HS-5 (cell line): Measurements from ENCODE around the gene TMEM253.

ENCODE experiments used
- DNase-seq: peaks from one replicate; pipeline ENCODE4 v3.0.0-alpha.2; 2012; ENCODE audit warnings: low read depth

TMEM253 gene

DNA sequence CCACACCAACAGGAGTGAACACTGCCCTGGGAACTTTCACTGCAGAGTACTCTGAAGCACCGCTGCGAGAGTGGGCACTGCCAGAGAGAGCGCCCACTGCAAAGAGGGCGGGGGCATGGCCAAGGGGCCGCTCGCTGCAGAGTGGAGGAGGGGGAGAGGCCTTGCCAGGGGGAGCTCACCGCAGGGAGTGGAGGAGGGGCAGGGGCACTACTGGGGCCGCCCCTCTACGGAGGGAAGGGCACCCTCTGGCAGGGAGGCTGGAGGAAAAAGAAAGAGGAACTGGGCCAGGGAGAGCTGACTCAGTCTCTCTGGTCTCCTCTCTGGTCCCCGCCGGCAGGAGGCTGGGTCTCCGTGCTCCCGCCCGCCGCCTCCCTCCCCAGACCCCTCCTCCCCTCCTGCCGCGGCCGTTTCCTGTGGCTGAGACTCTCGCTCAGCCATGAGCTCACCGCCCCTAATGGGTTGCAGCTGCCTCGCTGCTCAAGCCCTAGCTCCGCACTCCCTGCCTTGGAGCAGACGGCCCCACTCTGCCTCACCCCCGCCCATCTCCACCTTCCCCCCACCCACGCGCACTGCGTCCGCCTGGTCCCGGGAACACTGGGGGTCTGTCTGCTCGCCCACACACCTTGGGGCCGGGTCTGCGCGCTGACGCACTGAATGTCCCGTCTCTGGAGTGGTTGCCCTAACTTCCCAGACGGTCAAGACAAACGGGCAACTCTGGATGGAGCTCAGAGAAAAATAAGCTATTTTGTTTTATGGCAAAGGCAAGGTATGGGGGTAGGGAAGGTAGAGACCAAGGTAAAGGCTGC is 29.4 kb upstream of the TMEM253 start:
- peak; percentile 55 for DNase-seq

- DNase-seq = no peak
Measured at GRCh38 chr14:21072031-21072473, 28.8 kb upstream of the TMEM253 start.

DNA sequence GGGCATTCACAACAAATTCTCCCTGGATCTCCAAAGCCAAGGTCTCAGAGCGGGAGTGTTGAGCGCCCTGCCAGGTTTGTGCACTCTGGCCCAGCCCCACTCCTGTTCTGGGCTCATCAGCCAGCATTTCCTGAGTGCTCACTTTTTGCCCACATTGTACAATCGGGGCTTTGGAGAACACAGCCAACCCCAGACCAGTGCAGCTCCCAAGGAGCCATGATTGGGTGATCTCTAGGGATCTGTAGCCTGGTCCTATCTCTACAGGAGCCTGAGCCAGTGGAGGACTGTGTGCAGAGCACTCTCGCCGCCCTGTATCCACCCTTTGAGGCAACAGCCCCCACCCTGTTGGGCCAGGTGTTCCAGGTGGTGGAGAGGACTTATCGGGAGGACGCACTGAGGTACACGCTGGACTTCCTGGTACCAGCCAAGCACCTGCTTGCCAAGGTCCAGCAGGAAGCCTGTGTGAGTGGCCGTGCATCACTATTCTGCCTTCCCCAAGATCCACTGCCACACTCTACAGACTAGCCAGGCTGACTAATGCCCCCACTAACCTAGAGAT is 28.0 kb upstream of the TMEM253 start:
- no peak for DNase-seq

DNA sequence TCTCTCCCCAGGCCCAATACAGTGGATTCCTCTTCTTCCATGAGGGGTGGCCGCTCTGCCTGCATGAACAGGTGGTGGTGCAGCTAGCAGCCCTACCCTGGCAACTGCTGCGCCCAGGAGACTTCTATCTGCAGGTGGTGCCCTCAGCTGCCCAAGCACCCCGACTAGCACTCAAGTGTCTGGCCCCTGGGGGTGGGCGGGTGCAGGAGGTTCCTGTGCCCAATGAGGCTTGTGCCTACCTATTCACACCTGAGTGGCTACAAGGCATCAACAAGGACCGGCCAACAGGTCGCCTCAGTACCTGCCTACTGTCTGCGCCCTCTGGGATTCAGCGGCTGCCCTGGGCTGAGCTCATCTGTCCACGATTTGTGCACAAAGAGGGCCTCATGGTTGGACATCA is 26.9 kb upstream of the TMEM253 start:
- DNase-seq = no peak

DNA sequence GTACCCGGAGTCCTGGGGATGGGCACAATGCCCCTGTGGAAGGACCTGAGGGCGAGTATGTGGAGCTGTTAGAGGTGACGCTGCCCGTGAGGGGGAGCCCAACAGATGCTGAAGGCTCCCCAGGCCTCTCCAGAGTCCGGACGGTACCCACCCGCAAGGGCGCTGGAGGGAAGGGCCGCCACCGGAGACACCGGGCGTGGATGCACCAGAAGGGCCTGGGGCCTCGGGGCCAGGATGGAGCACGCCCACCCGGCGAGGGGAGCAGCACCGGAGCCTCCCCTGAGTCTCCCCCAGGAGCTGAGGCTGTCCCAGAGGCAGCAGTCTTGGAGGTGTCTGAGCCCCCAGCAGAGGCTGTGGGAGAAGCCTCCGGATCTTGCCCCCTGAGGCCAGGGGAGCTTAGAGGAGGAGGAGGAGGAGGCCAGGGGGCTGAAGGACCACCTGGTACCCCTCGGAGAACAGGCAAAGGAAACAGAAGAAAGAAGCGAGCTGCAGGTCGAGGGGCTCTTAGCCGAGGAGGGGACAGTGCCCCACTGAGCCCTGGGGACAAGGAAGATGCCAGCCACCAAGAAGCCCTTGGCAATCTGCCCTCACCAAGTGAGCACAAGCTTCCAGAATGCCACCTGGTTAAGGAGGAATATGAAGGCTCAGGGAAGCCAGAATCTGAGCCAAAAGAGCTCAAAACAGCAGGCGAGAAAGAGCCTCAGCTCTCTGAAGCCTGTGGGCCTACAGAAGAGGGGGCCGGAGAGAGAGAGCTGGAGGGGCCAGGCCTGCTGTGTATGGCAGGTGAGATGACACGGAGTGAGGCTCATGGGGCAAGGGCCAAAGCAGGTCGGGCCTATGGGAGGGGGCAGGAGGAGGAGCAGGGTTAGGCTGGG is 26.2 kb upstream of the TMEM253 start:
- no peak for DNase-seq

GRCh38 chr14:21075719-21076437 is 25.0 kb upstream of the TMEM253 start:
- no peak for DNase-seq

DNA sequence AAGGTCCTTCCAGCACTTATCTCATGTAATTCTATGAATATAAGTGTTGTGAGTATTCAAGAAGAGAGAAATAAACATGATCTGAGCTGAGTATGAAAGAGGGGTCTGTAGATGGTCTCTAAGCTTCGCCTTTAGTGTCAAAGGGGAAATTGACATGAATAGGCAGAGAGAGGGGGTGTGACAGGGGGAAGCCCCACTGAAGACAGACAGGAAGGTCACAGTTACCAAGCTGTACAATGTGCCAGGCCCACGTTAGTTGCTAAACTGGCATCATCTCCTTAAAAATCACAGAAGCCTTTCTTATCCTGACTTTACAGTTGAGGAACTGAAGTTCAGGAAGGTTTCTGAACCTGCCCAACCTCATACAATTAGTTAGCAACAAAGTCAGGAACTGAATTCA is 23.2 kb upstream of the TMEM253 start:
- DNase-seq = no peak

- no peak for DNase-seq
Measured at GRCh38 chr14:21078287-21078686, 22.6 kb upstream of the TMEM253 start.

GRCh38 chr14:21078726-21079125 is 22.1 kb upstream of the TMEM253 start:
- DNase-seq = no peak

DNA sequence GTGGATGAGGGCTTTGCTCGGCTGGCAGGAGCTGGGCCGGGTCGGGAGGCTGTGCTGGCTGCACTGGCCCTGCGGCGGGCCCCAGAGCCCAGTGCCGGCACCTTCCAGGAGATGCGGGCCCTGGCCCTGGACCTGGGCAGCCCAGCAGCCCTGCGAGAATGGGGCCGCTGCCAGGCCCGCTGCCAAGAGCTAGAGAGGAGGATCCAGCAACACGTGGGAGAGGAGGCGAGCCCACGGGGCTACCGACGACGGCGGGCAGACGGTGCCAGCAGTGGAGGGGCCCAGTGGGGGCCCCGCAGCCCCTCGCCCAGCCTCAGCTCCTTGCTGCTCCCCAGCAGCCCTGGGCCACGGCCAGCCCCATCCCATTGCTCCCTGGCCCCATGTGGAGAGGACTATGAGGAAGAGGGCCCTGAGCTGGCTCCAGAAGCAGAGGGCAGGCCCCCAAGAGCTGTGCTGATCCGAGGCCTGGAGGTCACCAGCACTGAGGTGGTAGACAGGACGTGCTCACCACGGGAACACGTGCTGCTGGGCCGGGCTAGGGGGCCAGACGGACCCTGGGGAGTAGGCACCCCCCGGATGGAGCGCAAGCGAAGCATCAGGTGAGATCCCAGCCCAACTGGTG is 19.2 kb upstream of the TMEM253 start:
- DNase-seq = no peak

- no peak for DNase-seq
Measured at GRCh38 chr14:21083565-21084325, 17.1 kb upstream of the TMEM253 start.

- no peak for DNase-seq
Measured at GRCh38 chr14:21084396-21084795, 16.5 kb upstream of the TMEM253 start.

DNA sequence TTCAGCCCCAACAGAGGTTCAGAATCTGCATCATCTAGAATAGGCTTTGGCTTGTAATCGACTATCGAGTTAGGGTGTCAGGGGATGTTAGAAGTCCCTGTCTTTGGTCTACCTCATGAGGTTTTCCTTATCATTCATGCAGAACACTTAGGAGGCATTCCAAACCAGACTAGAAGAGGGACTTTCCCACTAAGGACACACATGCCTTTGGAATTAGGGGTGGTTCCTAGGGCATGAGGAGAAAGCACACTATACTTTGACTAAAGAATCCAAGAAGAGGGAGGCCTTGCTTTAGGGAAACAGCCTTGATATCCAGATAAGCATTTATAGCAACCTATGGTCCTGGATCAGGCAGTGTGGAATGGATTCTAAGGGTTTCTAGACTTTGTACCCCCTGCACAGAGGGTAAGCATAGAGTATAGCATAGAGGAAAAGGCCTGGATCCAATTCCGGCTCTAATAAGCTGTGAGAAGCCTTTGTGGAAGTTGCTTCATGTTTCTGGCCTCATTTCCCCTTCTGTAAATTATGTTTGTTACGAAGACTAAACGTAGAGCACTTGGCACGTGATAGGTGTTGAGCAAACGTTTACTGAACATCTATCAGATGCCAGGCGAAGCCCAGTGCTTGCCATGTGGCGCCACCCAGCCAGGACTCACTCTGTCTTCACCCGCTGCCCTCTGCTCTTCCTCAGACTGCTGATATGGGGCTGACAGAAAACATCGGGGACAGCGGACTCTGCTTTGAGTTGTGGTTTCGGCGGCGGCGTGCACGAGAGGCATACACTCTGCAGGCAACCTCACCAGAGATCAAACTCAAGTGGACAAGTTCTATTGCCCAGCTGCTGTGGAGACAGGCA is 15.6 kb upstream of the TMEM253 start:
- no peak for DNase-seq

GRCh38 chr14:21086908-21087293 is 14.0 kb upstream of the TMEM253 start:
- no peak for DNase-seq

DNA sequence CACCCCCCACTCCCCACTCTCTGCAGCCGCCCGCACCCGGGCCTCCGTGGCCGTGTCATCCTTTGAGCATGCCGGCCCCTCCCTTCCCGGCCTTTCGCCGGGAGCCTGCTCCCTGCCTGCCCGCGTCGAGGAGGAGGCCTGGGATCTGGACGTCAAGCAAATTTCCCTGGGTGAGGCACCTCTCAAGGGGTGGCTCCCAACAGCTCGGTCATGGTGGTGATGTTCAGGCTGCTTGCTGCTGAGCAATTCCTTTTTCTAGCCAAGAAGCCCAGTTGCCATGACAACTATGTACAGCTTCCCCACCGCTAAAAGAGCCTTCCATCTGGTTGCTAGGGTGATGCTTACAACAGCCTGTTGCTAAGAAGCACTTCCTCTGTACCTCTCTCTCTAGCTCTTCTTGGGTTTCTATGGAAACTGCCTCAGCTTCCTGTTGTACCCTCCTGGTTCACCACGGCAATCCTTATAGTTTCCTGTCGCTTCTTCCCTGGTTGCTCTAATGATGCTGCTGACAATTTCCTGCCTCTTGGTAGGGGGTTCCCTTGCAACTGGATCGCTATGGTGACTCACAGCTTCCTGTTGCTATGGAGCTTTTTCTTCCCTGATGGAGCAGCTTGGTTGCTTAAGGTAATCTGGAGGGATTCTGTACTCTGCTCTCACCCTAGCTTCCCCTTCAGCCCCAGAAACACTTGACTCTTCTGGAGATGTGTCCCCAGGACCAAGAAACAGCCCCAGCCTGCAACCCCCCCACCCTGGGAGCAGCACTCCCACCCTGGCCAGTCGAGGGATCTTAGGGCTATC is 13.4 kb upstream of the TMEM253 start:
- DNase-seq = peak; percentile 83

DNA sequence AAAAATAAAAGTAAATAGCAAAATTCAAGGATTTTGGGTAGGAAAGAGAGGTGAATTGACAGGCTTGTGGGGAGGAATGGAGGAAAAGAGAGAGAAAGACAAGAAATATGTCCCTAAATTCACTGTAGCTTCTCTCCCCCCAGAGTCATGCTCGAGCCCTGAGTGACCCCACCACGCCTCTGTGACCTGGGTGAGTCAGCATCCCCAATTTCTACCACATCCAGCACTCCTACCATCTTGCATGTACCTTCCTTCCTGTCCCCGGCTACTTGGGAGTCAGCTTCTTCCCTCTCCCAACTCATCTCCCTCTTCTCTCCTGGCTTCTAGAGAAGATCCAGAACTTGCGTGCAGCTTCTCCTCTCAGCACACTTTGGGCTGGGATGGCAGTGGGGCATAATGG is 12.2 kb upstream of the TMEM253 start:
- no peak for DNase-seq

- DNase-seq = no peak
Measured at GRCh38 chr14:21089271-21089670, 11.6 kb upstream of the TMEM253 start.

DNA sequence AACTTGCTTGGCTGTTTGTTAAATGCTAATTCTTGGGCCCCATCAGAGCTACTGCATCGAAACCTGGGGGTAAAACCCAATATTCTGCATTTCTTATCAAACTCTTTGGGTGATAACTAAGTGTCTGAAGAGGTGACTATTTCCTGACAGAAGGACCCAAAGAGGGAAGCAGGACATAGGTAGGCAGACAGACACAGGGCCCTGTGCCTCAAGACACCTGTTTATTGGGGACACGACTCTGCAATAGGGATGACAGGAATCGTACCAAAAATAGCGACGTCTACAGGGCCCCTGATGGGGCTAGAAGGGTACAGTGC is 11.0 kb upstream of the TMEM253 start:
- no peak for DNase-seq

GRCh38 chr14:21090194-21090939 is 10.5 kb upstream of the TMEM253 start:
- no peak for DNase-seq
